Tongue (tissue), 2 donors: Measurements from ENCODE around the gene TMUB2. TPM values are rescaled to one million over a fixed set of nuclear protein-coding genes. Genes with fewer than 3 reads are reported as not detected.

Experiments used
- DNase-seq: peaks from one replicate; pipeline ENCODE4 v3.0.0-alpha.2; 2015
- total RNA-seq: library from RNA; depleted of rRNA; stranded (reverse); fragments of >200 nt; gene quantifications from one replicate; pipeline ENCODE4 v1.2.3, GENCODE V29; 2014

TMUB2 gene
- total RNA-seq, 1 donor from 2014 or later, result 29.6 TPM

DNA sequence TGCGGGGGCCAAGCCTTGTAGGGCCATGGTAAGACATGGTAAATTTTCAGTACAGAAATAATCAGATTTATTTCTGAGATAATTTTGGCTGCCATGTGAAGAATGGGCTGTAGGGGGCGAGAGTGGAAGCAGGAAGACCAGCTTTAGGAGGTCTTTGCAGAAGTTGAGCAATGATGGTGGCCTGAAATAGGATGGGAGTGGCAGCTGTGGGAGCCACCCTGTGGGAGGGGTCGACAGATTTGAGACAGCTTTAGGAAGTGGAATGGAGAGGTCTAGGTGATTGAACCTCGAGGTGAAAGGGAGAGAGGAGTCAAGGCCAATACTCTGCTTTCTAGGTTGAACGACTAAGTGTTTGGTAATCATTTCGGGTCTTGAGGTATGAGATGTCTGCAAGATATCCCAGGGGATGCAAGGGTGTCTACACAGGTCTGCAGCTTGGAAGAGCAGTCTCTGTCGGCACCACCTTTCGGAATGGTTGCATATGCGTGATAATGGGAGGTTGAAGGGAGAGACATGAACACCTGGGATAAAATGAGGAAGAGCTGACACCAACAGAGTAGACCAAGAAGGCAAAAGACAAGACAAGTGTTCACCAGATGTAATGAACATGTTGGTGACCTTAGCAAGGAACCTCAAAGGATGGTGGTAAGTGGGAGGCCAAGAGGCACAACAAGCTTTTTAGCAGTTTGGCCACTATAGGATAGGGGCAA lies 17.1 kb downstream of the TMUB2 start:
- peak; percentile 74 for DNase-seq

DNA sequence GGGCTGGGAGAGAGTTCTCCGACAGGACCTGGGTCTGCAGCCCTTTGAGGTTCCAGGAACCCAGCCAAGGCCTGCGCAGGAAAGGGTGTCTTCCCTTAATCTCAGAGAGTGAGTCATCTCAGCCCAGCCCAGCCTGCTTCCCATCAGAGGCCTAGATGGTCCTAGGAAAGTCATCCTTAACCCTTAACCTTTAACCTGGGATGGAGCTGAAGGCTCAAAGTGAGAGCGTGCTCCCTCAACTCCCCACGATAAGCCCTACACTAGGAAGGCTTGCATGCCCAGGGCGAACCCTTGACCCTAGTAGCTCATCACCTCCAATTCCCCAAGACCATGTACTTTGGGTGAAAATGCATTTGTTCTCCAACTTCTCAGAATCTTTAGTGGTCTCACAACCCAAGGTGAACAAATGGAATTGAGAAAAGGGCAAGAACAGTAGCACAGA lies 17.7 kb downstream of the TMUB2 start:
- no peak for DNase-seq

DNA sequence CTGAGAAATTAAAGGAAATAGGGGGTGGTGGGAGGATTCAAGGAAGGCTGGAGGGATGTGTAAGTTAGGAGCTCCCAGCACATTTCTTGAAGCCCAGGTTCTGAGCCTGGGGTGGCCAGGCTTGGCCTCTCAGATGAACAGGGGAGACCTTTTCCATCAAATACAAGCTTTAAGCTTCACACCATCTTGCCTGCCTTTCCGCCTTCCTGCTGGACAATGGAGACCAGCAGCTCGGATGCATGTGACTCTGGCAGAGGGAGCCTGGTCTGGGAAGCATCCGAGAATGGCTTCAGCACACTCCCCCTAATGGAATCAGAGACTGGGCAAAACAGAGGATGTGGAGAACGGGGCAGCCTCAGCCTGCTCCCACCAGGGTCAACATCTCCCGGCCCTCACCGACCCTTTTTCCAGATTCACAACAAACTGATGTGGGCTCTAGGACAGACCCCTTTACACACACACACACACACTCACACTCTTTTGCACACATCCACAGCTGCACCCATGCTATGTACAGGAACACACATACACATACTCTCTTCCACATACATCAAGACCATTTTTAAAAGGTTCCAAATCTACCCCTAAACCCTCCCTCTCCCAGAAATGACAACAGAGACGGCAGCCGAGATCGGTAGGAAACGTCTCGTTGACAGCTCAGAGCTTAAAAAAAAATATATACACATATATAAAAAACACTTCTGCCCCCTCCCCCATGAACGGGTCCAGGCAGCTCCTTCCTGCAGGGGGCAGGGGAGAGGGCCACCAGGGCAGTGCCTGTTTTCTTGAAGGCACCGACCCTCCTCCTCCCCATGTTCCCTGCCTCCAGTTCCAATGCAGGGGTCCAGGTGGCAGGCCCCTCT lies 19.4 kb downstream of the TMUB2 start:
- no peak for DNase-seq

DNA sequence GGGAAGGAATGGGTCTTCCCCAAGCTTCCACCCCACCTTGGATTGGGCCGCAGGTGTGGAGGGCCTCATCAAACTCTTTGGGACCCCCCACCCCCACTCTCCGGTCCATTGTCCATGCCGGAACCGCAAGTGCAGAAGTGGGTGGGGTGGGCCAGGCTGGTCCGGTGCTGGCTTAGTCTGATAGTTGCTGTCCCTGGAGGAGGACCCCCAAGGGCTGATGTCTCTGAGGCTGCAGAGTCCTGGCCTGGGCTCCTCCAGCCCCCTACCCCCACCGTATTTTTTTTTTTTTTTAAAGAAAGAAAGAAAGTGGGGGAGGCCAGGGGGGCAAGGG lies 20.0 kb downstream of the TMUB2 start:
- no peak for DNase-seq

DNA sequence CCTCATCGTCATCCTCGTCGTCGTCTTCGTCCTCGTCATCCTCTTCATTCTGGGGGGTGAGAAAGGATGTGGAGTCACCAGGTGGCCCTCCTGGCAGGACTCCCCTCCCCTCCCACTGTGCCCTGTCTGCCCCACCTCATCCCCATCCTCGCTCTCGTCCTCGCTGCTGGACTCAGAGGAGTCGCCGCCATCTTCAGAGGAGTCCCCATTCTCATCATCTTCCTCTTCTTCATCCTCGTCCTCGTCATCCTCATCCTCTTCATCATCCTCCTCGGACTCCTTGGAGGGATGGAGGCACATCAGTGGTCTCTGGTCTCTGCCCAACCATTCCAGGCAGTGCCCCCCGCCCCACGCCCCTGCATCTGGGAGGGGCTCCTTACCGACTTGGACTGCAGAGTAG lies 20.5 kb downstream of the TMUB2 start:
- DNase-seq, result no peak

DNA sequence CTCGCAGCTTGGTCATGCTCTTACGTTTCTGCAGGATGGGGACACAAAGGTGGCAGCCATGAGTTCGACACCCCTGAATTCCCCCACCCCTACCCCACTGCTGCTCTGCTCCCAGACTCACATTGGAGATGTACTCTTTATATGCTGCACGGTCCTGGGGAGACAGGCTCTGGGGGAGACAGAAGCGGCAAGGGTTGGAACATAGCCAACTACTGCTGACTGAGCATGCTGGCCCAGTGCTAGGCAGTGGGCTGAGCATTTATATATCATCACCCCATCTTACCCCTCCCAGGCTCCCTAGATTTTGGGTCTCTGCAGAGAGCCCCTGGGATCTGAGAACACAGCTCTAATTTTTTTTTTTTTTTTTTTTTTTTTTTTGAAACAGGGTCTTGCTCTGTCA lies 21.0 kb downstream of the TMUB2 start:
- no peak for DNase-seq

DNA sequence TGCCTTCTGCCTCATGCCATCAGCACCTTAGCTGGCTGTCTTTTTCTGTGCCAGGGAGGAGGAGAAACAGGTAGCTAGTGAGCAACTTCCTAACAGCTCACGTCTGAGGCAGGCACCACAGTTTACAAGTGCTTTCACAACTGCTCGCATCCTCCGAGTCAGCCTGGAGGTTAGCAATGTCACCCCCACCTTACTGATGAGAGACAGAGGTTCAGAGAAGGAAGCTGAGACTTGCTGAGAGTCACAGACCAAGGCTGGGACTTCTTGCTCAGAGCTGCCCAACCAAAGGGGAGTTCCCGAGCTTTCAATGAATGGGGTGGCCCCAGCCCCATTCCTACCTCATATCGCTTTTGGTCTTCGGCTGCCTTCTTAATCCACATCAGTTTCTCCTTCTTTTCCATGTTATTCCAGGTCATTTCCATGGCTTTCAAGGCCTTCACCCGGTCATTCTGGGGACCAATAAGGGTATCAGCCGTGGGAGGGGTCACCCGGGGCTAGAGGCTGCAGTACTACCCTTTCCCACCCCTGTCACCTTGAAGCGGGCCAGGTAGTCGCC lies 23.1 kb downstream of the TMUB2 start:
- DNase-seq, result no peak

DNA sequence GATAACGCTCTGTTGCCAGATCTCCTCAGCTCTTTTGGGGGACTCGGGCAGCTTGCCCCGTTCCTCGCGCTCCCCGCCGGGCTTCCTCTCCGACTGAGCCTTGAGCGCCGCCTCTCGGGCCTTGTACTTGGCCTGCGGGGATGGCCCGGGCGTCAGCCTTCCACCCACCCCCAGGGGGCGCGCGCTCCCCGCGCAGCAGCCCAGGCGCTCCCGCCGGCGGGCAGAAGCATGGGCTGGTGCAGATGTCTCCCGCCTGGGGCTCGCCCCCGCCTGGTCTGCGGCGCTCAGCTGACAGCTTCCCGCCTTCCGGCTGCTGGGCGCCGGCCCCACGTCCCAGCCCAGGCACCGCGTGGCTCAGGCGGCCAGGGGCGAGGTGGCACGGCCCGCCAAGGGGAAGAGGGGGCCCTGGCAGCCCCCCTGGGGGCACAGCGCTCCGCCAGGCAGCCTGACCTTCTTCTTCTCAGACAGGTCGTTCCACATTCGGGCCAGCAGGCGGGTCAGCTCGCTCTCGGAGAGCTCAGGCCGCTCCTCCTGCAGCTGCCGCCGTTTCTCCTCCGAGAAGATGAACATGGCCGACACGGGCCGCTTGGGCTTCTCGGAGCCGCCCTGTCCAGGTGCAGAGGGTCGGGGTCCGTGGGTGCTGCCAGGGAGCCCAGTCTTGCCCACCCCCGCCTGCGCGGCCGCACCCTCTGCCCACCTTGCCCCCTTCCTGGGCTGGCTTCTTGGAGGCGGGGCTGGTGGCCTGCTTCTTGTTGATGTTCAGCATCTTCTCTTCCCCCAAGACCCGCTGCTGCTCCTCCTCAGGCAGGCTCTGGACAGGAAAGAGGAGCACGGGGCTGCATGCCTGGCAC lies 23.8 kb downstream of the TMUB2 start:
- DNase-seq, result peak; percentile 92

DNA sequence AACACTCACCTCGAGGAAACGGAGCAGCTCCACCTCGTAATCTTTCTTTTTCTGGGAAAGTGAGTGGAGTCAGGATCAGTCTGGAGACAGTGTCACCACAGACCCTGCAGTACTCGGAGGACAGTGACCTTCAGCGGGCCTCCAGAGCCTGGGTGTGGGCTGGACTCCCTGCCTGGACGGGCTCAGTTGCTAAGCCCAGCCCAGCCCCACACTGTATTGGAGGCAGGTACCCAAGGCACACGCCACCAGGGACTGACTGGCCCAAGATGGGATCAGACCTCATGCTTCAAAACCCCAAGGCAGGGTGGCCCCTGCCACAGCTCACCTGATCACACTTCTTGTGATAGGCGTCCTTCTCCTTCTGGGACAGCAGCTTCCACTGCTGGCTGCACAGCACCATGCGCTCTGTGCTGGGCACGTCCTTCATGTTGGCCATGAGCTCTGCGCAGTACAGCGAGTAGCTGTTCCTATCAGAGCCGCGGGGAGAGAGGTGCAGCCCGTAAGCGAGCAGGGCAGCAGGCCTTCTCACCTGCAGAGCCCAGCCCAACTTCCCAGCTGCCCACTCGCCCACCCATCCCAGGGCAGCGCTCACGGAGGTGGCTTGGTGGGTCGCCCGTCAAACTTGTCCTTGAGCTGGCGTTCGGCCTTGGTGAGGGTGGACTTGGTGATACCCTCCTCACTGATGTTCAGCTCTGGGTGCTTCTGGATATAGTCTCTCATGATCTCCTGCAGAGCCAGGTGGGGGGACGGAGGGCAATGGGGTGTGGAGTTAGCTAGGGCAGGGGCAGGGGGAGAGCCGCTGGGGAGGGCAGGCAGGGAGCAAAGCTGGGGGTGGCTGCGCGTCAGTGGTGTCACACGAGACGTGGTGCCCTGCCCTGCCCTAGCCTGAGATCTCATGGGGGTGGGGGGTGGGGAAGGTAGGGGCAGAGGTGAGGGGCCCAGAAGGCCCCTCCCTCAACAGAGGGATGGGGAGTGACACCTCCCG lies 24.8 kb downstream of the TMUB2 start:
- DNase-seq, result no peak

DNA sequence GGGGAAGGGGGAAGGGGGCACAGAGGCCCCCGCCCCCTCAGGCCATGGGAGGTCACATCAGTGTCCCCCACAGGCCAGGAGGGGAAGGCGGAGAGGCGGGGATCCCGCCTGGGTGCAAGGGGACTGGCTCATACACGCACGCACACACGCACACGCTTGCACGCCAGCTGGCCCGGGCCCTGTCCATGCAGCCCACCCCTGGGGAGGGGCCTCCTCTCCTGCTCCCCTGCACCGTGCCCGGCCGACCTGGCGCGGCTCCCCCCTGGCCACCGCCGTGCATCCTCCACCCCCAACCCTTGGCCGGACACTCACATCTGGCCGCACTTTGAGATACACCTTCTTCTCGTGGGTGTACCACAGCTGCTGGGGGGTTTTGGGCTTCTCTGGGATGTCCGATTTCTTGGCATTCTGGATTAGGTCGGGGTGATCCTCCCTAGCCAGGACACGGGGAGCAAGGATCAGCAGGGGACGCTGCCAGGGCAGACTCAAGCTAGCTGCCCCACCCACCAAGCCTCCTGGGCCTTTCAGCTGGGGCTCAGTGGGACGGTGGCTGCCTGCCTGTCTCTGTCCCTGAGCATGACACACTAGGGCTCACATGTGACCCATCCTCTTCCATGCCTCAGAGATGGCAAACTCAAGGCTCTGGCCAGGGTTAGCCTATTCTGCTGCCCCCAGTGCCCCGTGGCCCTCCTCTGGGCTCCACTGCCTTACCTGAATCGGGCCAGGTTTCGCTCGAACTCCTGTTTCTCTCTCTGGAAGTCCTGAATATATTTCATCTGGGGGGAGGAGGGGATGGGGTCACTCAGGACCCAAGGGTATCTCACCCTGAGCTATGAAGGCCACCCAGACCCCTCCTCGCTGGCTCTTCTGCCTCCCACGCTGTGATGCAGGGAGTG lies 26.0 kb downstream of the TMUB2 start:
- no peak for DNase-seq

DNA sequence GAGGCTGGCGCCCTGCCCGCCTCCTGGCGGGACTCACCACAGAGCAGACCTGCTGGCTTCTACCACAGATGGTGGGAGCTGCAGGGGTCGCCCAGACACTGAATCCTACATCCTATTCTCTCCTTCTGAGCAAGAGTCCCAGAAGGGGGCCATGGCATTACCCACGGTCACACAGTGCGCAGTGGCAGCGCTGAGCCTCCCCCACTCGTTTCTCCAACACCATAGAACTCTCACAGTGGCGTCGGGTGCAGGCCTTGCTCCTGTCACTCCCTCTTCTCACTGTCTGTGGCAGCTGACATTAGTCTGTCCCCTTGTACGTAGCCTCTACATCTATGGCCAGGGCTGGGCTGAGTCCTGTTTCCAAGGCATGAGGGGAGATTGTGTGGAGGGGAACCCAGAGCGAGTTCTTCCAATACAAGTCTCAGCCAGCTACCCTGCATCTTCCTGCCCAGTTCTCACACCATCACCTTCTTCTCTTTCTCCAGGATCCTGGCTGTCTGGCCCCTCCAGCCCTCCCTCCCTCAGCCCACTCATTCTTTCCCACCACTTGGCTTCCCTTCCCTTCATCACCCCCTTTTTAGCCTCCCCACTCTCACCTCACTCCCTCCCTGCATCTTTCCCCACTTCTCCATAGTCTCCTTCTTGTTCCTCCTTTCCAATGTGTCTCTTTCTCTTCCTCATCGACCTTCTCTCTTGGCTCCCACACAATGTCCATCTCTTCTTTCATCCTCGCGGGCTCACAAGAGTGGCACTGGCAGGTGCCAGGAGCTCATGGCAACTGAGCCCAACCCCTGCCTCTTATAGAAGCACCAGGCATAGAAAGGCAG lies 26.8 kb downstream of the TMUB2 start:
- no peak for DNase-seq

DNA sequence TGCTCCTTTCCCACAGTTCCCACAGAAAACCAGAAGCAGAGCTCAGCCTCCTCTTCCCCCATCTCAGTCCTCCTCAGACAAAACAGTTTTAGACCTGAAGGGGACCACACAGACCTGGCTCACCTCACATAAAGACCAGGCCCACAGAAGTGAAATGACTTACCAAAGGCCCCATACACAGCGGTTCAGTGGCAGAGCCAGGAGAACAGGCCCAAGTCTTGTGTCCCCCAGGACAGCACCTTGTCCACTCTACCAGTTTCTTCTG lies 27.4 kb downstream of the TMUB2 start:
- DNase-seq, result no peak

DNA sequence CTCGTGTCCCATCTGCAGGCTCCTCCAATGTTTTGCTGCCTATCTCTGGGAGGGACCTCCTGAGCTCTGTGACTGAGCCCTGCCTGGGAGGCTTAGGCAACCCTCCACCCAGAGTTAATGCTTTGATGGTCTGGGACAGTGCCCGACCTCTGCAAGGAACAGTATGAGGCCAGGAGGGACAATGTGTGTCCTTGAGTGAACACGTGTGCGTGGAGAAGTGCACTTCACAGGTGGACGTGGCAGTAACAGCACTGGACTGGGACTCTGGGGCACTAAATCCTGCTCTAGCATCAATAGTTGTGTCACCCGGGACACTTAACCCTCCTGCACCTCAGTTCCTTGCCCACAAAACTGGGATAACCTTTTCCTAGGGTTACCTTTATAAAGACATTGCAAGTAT lies 28.1 kb downstream of the TMUB2 start:
- no peak for DNase-seq

DNA sequence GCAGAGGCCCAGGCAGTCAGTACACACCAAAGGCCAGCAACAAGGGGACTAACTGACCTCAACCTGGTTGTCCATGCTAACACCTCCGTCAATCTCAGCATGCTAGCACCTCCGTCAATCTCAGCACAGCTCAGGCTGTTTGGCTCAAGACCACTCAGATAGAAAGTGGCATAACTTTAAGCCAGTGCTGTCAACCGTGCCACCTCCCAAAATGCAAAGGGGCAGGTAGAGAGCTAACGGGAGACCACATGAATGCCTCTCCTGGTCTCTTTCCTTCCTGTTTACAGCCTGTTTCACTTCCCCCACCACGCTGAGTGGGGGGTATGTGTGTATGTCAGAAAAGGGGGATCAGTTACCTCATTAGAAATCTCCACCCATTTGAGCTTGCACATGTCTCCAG lies 29.4 kb downstream of the TMUB2 start:
- DNase-seq, result no peak

DNA sequence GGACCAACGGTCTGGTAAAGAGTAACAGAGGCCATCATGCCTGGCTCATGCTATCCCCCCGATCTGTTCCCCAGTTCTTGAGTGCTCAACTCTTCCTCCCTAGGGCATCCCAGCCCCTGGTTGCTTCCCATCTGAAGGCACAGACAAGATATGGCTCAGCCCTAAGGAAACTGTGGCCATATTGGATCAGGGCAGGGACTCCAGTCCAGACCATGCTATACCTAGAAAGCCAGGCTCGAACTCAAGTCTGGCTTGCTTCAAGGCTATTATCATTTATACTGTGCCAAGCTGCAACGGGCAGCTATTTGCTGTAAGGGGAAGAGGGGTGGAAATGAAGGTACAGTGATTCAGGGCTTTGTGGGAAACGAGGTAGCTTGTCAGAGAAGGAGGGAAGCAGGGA lies 29.9 kb downstream of the TMUB2 start:
- no peak for DNase-seq

DNA sequence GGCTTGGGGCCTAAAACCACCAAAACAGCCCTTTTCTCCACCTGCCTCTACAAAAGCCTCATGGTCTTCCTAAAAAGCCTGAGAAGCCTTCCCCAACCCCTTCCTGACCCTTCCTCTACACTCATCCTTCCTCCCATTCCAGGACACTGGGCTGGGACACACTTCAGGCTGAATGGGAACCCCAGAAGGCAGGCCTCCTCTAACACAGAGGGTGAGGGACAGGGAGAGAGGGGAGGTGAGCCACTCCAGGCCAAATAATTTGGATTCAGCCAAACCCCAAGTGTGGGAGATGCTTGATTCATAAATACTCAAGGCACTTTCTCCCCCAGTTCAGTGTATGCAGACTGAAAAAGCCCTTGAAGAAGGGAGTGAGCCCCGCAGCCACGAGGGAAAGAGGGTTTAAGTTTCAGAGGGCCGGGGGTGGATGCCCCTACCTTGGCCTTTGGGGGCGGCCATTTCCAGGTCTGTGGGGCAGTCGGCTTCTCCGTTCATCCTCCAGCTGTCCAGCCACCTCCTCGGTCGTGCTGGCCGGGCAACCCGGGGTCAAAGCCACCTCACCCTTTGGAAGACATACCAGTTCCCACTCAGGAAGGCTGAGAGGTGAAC lies 31.1 kb downstream of the TMUB2 start:
- DNase-seq, result no peak

DNA sequence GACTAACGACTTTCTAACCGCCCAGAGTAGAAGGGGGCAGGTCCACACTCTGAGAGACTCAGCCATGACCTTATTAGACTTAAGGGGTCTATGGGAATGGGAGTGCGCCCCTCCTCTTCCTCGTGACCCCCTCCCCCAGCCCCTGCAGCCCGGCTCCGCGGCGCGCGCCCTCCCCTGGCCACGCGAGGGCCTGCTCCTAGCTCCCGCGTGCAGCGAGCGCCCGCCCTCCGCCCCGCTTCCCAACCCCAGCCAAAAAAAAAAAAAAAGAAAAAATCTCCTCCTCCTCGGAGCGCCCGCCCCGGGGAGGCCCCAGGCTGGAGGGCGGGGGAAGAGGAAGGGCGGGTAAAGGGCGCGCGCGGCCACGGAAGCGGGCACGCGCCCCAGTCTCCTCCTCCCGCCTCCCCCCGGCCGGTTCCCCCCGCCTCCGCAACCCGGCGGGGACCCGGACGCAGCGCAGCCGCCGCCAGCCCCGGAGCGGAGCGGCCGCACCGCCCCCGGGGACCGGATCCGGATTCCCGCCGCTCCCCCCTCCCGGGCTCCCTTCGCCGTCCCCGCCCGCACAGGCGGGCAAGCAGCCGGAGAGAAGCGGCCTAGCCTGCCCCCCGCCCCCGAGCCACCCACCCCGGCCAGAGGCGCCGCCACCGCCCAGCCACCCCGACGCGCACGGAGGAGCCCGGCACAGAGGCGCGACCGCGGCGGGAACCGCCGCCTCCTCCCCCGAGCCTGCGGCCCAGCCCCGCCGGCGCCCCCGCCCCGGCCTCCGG lies 31.8 kb downstream of the TMUB2 start:
- peak; percentile 98 for DNase-seq

DNA sequence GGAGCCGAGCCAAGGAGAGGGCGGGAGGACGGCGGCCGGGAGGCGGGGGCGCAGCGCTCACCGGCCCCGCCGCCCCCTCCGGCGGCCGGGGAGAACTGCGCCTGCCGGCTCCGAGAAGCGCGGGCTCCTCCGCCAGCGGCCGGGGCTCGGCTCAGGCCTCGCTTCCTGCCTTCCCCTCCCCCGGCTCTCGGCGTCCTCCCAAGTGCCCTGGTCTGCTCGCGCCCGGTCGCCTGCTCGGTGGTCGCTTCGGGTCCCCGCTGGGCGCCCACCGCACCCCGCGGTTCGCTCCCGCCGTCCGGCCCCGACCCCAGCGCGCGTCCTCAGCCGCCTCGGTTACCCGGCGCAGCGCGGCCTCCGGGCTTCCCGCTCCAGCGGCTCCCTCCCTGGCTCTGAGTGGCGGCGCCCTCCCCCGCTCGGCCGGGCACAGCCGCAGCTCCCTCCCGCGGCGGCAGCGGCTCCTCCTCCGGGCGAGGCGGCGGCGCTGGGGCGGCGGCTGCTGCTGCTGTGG lies 32.4 kb downstream of the TMUB2 start:
- peak; percentile 85 for DNase-seq
